IMR-90 (cell line): Measurements from ENCODE around the gene OMD. TPM values are rescaled to one million over a fixed set of nuclear protein-coding genes. Genes with fewer than 3 reads are reported as not detected.

Experiments used
- ATAC-seq: fragments of 200-7000 bp; cut with Tn5 transposase; 2 replicates; pipeline ENCODE4 v1.9.1; 2020; ENCODE audit warnings: low read depth, mild to moderate bottlenecking, moderate library complexity
- BruUV-seq: library from RNA; stranded (reverse); fragments of 400-500 nt; replicated peaks from 2 replicates; lab custom pipeline; 2021; lab: Mats Ljungman, UMichigan
- CTCF ChIA-PET: fragments of 300-600 bp; formaldehyde crosslinking; extraction: SDS; loops from one replicate; lab custom pipeline; 2021; ENCODE audit warnings: antibody characterized with exemption; lab: Yijun Ruan, JAX
- POLR2A ChIA-PET: fragments of 300-600 bp; sonication (Branson Sonifier 250); formaldehyde crosslinking; loops from one replicate; lab custom pipeline; 2022; ENCODE audit warnings: antibody characterized with exemption; ENCODE audit not compliant: unreplicated experiment; lab: Charles Lee
- DNase-seq: peaks from one replicate; pipeline ENCODE4 v3.0.0; 2013
- H2AFZ ChIP-seq: replicated peaks from 2 replicates; pipeline ENCODE3; 2013; ENCODE audit warnings: low read length, mild to moderate bottlenecking; ENCODE audit not compliant: poor library complexity
- H2AK5ac ChIP-seq: 2 replicates; pipeline ENCODE4 v1.6.1; 2013; ENCODE audit warnings: low read depth, low read length, inconsistent platforms
- H2AK9ac ChIP-seq: replicated peaks from 2 replicates; pipeline ENCODE3; 2013; ENCODE audit warnings: mild to moderate bottlenecking, low read depth, low read length, moderate library complexity; ENCODE audit not compliant: poor library complexity
- H2BK120ac ChIP-seq: 2 replicates; pipeline ENCODE4 v1.6.1; 2013; ENCODE audit warnings: low read depth, low read length, inconsistent platforms
- H2BK15ac ChIP-seq: 3 replicates; pipeline ENCODE4 v1.6.1; 2013; ENCODE audit warnings: low read depth, low read length, inconsistent platforms
- H2BK20ac ChIP-seq: 2 replicates; pipeline ENCODE4 v1.6.1; 2013; ENCODE audit warnings: low read depth, mild to moderate bottlenecking, inconsistent platforms, low read length, moderate library complexity
- H2BK5ac ChIP-seq: 2 replicates; pipeline ENCODE4 v1.6.1; 2013; ENCODE audit warnings: mild to moderate bottlenecking, low read depth, low read length, inconsistent platforms; ENCODE audit not compliant: poor library complexity, severe bottlenecking
- H3K14ac ChIP-seq: replicated peaks from 2 replicates; pipeline ENCODE4 v1.6.1; 2013; ENCODE audit warnings: low read depth, low read length, inconsistent platforms
- H3K18ac ChIP-seq: 2 replicates; pipeline ENCODE4 v1.6.1; 2013; ENCODE audit warnings: low read depth, low read length, control low read depth
- H3K23ac ChIP-seq: 2 replicates; pipeline ENCODE4 v1.6.1; 2013; ENCODE audit warnings: low read depth, low read length, inconsistent platforms
- H3K27ac ChIP-seq: 2 replicates; pipeline ENCODE4 v1.5.1; 2013; ENCODE audit warnings: mild to moderate bottlenecking, control low read depth, low read length; ENCODE audit not compliant: insufficient read depth
- H3K27me3 ChIP-seq: 2 replicates; pipeline ENCODE4 v1.6.1; 2013; ENCODE audit warnings: low read length; ENCODE audit not compliant: control insufficient read depth, insufficient read depth
- H3K36me3 ChIP-seq: 2 replicates; pipeline ENCODE4 v1.6.1; 2013; ENCODE audit warnings: low read length, mixed read lengths; ENCODE audit not compliant: control insufficient read depth, insufficient read depth
- H3K4ac ChIP-seq: 2 replicates; pipeline ENCODE4 v1.6.1; 2013; ENCODE audit warnings: low read depth, low read length, inconsistent platforms
- H3K4me1 ChIP-seq: 2 replicates; pipeline ENCODE4 v1.6.1; 2013; ENCODE audit warnings: low read length, mixed read lengths; ENCODE audit not compliant: control insufficient read depth, insufficient read depth
- H3K4me2 ChIP-seq: 2 replicates; pipeline ENCODE4 v1.6.1; 2013; ENCODE audit warnings: low read depth, mild to moderate bottlenecking, control low read depth, low read length, moderate library complexity
- H3K4me3 ChIP-seq: 2 replicates; pipeline ENCODE4 v1.5.1; 2013; ENCODE audit warnings: low read depth, mild to moderate bottlenecking, control low read depth, low read length, moderate library complexity; ENCODE audit not compliant: insufficient read depth
- H3K56ac ChIP-seq: 2 replicates; pipeline ENCODE4 v1.6.1; 2013; ENCODE audit warnings: low read length, inconsistent platforms; ENCODE audit not compliant: insufficient read depth; ENCODE audit errors: extremely low read depth
- H3K79me1 ChIP-seq, 2 experiments: 2 replicates each; pipeline ENCODE4 v1.6.1; 2013; ENCODE audit warnings: low read length in 2 of 2, inconsistent platforms in 1 of 2, low read depth in 1 of 2
- H3K9ac ChIP-seq: 2 replicates; pipeline ENCODE4 v1.6.1; 2013; ENCODE audit warnings: low read depth, low read length, control low read depth
- H3K9me1 ChIP-seq: 2 replicates; pipeline ENCODE4 v1.6.1; 2013; ENCODE audit warnings: low read length, inconsistent platforms; ENCODE audit not compliant: insufficient read depth
- H3K9me3 ChIP-seq: 2 replicates; pipeline ENCODE4 v1.6.1; 2013; ENCODE audit warnings: low read length; ENCODE audit not compliant: control insufficient read depth, insufficient read depth
- H4K20me1 ChIP-seq: 2 replicates; pipeline ENCODE4 v1.6.1; 2013; ENCODE audit warnings: low read length, inconsistent platforms; ENCODE audit not compliant: insufficient read depth
- H4K5ac ChIP-seq: 2 replicates; pipeline ENCODE4 v1.6.1; 2013; ENCODE audit warnings: mild to moderate bottlenecking, low read depth, low read length, control low read depth
- H4K8ac ChIP-seq, 2 experiments: 2 replicates each; pipeline ENCODE4 v1.6.1; 2013; ENCODE audit warnings: low read depth in 2 of 2, low read length in 2 of 2, control low read depth in 1 of 2, inconsistent platforms in 1 of 2
- H4K91ac ChIP-seq: 2 replicates; pipeline ENCODE4 v1.6.1; 2013; ENCODE audit warnings: low read depth, low read length, inconsistent platforms; ENCODE audit not compliant: insufficient read depth
- CHD1 ChIP-seq: IDR thresholded peaks from 2 replicates; pipeline ENCODE4 v1.6.1; 2012; ENCODE audit warnings: low read depth, low read length, improper control_type of control experiment
- MAZ ChIP-seq: IDR thresholded peaks from 2 replicates; pipeline ENCODE4 v1.6.1; 2012; ENCODE audit warnings: low read depth, mild to moderate bottlenecking, low read length, improper control_type of control experiment, moderate library complexity, borderline replicate concordance
- NFE2L2 ChIP-seq: fragments of 150-350 bp; IDR thresholded peaks from 2 replicates; pipeline ENCODE4 v1.6.1; 2016; ENCODE audit warnings: low read depth, mild to moderate bottlenecking, low read length
- RAD21 ChIP-seq: IDR thresholded peaks from 2 replicates; pipeline ENCODE4 v1.6.1; 2012; ENCODE audit warnings: low read length, improper control_type of control experiment
- SMC3 ChIP-seq: fragments of 150-350 bp; IDR thresholded peaks from 2 replicates; pipeline ENCODE4 v1.6.1; 2016; ENCODE audit warnings: low read depth, mild to moderate bottlenecking, antibody characterized with exemption, low read length, moderate library complexity
- WGBS, 2 experiments: methylation state at CpG; one replicate each; pipeline versions ENCODE4 v1.1.5 to v1.1.7; 2013; ENCODE audit warnings: missing lambda C conversion rate in 2 of 2; ENCODE audit not compliant: insufficient read length in 1 of 2; ENCODE audit errors: extremely low coverage in 2 of 2; 5-methylcytosine and 5-hydroxymethylcytosine counted together
- dilution Hi-C: fragments of 300-500 bp; cut with HindIII; formaldehyde crosslinking; loops from one replicate; pipeline ENCODE4 v1.14.3; 2018; ENCODE audit warnings: low sequenced_read_pairs; ENCODE audit not compliant: unreplicated experiment
- in situ Hi-C: fragments of 300-500 bp; cut with MboI; formaldehyde crosslinking; loops from 3 replicates; pipeline ENCODE4 v1.14.3; 2019; ENCODE audit warnings: low sequenced_read_pairs, inconsistent platforms, mixed read lengths
- intact Hi-C: fragments of 100-400 bp; cut with micrococcal nuclease; formaldehyde crosslinking; loops from 2 replicates; pipeline ENCODE4 v1.10.0; 2022
- polyA plus RNA-seq, 3 experiments: library from polyadenylated mRNA; depleted of rRNA; stranded (reverse); fragments of >200 nt; gene quantifications; 2 replicates each; pipeline ENCODE4 v1.2.3, GENCODE V29; 2012; ENCODE audit warnings: low replicate concordance in 1 of 3
- total RNA-seq: library from RNA; depleted of rRNA; stranded (reverse); fragments of >200 nt; gene quantifications from 2 replicates; pipeline ENCODE4 v1.2.3, GENCODE V29; 2012
- TF ChIP-seq, protein P1 (sequence below): fragments of 150-350 bp; IDR thresholded peaks from 2 replicates; pipeline ENCODE4 v1.6.1; 2017; ENCODE audit warnings: mild to moderate bottlenecking, antibody characterized with exemption, low read length, low read depth

OMD gene
- total and polyA plus RNA-seq, 2 of the 4 experiments (the other 2 are of a cell fraction): not detected

DNA sequence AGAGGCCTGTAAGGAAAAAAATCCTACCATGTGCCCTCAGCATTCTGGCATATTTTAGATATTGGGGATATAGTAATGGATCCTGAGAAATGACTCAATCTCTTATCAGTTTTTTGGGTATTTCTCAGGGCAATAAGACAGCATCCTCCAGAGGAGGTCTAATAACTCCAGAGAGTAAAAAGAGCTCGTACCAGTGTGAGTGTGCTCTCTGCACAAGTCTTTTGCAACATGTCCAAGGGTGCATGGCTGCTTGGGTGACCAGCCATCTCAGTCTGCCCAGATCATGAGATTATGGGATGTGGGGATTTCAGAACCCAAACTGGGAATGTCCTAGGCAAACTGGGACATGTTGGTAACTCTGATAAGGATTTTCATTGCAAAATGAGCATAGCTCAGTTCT, 42.8 kb upstream of the OMD start:
- H3K79me1 ChIP-seq: peaks cover 2 to 7% of the 10 kb centered on the region in 2 experiments; a peak in 1 of 4 replicates
- ChIA-PET CTCF (no interaction called here), POLR2A (no interaction called here)
- H3K4me2 ChIP-seq: no peak overlapping the region
- peaks cover 3% of the 10 kb centered on the region for H3K4me1 ChIP-seq
- H2BK20ac ChIP-seq: no peak overlapping the region
- no peaks in the 10 kb centered on the region for H3K27me3 ChIP-seq
- no peak overlapping the region for H3K56ac ChIP-seq
- H3K18ac ChIP-seq: no peak overlapping the region
- no peak overlapping the region for H3K4me3 ChIP-seq
- H4K91ac ChIP-seq: no peak overlapping the region
- H3K9ac ChIP-seq: no peak overlapping the region
- H3K36me3 ChIP-seq: no peaks in the 10 kb centered on the region
- no peak overlapping the region; the same call in 1 of the 2 replicates for H3K4ac ChIP-seq
- H2AK9ac ChIP-seq: no peak overlapping the region
- no peak overlapping the region for H4K5ac ChIP-seq
- intact Hi-C loops: no loop called here
- H3K9me3 ChIP-seq: no peaks in the 10 kb centered on the region
- H2AFZ ChIP-seq: no peak overlapping the region
- no peak overlapping the region for H3K23ac ChIP-seq
- H3K9me1 ChIP-seq: peaks cover 11% of the 10 kb centered on the region
- no peak for ATAC-seq
- no peak overlapping the region for H4K8ac ChIP-seq
- dilution Hi-C loops: no loop called here
- no peak overlapping the region for H2BK15ac ChIP-seq
- H3K27ac ChIP-seq: no peak overlapping the region
- no peak overlapping the region for H2AK5ac ChIP-seq
- no TSS peak for BruUV-seq
- no peak overlapping the region for H2BK5ac ChIP-seq
- H2BK120ac ChIP-seq: no peak overlapping the region
- TF ChIP-seq NFE2L2: no peak
- TF ChIP-seq SMC3: no peak
- TF ChIP-seq RAD21: no peak
- TF ChIP-seq, protein P1, sequence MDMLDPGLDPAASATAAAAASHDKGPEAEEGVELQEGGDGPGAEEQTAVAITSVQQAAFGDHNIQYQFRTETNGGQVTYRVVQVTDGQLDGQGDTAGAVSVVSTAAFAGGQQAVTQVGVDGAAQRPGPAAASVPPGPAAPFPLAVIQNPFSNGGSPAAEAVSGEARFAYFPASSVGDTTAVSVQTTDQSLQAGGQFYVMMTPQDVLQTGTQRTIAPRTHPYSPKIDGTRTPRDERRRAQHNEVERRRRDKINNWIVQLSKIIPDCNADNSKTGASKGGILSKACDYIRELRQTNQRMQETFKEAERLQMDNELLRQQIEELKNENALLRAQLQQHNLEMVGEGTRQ: no peak
- no peak for TF ChIP-seq CHD1
- no peak for TF ChIP-seq MAZ
- H3K14ac ChIP-seq: no peak overlapping the region
- in situ Hi-C loops: no loop called here
- 100% methylated on average over 1 of the region's 1 CpG; no CpG with 5 or more reads in 1 of the 2 experiments for WGBS, 2 experiments
- DNase-seq: no peak
- no peaks in the 10 kb centered on the region for H4K20me1 ChIP-seq
